Measurements from ENCODE around the gene ZFAND3.

DNA sequence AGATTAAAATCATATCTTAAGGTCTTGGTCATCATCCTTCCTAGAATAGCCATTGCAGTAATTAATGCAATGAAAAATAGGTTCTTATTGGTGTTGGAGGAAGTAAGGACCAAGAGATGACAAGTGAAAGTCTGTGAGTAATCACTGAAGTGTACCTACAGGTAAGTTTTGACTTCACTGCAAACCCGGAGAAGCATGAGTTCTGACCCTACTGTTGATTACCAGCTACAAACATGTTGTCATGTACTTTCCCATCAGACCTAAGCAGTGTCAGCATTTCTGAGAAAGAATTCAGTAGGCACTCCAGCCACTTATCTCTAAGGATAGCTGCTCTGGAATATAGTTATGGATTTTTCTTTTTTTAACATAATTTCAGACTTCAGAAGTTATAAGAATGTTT lies 280.9 kb downstream of the ZFAND3 start:
- TF ChIP-seq JUNB (IDR thresholded peaks at IDR 0.05; ENCODE audit: unreplicated experiment) (no peak), EZH2 (IDR thresholded peaks at IDR 0.05; ENCODE audit: low read depth, unreplicated experiment) (no peak)

Data from GM23338 (cell line).